ENCODE measurements around the gene GRIN1.

- TF ChIP-seq EZH2 (IDR thresholded peaks at IDR 0.05; ENCODE audit: borderline replicate concordance, insufficient read depth, low read depth, low read length, poor library complexity, severe bottlenecking) (no peak), CTCF (IDR thresholded peaks at IDR 0.05) (no peak)
These were observed 2.6 kb upstream of the GRIN1 start for GRCh38 chr9:137136261-137136880.
